IPS DF 6.9 (cell line): Measurements from ENCODE around the gene TNRC6C.

Source experiments
- DNase-seq: peaks from one replicate; pipeline ENCODE4 v3.0.0-alpha.2; 2013; ENCODE audit warnings: low read depth, low spot score
- H3K27ac ChIP-seq: one replicate; pipeline ENCODE4 v1.5.1; 2013; ENCODE audit warnings: low read length, control low read depth
- H3K27me3 ChIP-seq: 2 replicates; pipeline ENCODE4 v1.6.1; 2013; ENCODE audit warnings: mild to moderate bottlenecking, low read length; ENCODE audit not compliant: control insufficient read depth, insufficient read depth
- H3K36me3 ChIP-seq: 2 replicates; pipeline ENCODE4 v1.6.1; 2013; ENCODE audit warnings: low read length; ENCODE audit not compliant: control insufficient read depth, insufficient read depth
- H3K4me1 ChIP-seq: 2 replicates; pipeline ENCODE4 v1.6.1; 2013; ENCODE audit warnings: low read length; ENCODE audit not compliant: control insufficient read depth, insufficient read depth
- H3K4me3 ChIP-seq: 2 replicates; pipeline ENCODE4 v1.5.1; 2013; ENCODE audit warnings: mild to moderate bottlenecking, low read length
- H3K9me3 ChIP-seq: 2 replicates; pipeline ENCODE4 v1.6.1; 2013; ENCODE audit warnings: low read length, inconsistent platforms; ENCODE audit not compliant: control insufficient read depth, insufficient read depth
- WGBS: extraction: QIAGEN DNeasy Blood & Tissue Kit; methylation state at CpG from one replicate; pipeline ENCODE4 v1.1.7; 2013; ENCODE audit warnings: mixed read lengths, missing lambda C conversion rate; ENCODE audit not compliant: insufficient read length, insufficient coverage; 5-methylcytosine and 5-hydroxymethylcytosine counted together

Gene TNRC6C

DNA sequence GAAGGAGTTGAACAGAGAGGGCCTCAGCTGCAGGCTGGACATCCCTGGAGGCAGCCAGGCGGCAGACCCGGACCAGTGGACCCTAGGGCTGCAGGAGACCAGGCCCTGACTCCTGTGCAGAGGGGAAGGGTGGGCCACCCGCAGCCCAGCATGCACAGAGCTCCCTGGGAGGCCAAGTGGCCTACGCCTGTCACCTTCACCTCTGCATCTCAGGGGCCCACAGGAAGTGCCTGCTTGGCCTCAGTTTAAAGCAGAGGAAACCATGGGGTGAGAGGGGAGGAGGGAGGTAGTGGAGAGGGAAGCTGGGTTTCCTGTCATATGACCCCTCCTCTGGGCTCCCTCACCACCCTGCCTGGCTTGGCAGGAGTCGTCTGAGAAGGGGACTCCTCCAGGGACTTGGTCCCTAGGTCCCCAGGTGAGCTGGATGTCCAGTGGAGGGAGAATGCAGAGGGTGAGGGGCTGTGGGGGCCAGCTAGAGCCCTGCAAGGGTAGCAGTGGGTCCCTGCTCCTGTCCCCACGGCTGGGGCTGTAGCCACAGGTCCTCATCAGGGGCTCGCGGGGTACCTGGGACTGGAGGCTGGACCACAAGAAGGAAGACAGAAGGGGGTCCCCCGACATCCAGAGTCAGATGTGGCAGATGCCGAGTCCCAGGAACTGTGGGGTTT lies 172.1 kb downstream of the TNRC6C start, which contains the start of gene TMC8:
TMC8 (plus strand) TSS at position 335 of the 665 bp plus-strand sequence. CDS start 818 bp downstream, outside the sequence.
- H3K27me3 ChIP-seq, result no peaks in the 10 kb centered on the region
- peaks cover 15% of the 10 kb centered on the region for H3K4me1 ChIP-seq
- H3K36me3 ChIP-seq, result peaks cover 4% of the 10 kb centered on the region; the same call in 1 of the 2 replicates
- no CpG with 5 or more reads among the region's 10 CpGs for WGBS
- peak within 1 kb of the TSS; percentile 33; the same call in 1 of the 2 replicates for H3K4me3 ChIP-seq
- DNase-seq, result no peak
- no peak within 1 kb of the TSS for H3K27ac ChIP-seq
- H3K9me3 ChIP-seq, result no peaks in the 10 kb centered on the region

DNA sequence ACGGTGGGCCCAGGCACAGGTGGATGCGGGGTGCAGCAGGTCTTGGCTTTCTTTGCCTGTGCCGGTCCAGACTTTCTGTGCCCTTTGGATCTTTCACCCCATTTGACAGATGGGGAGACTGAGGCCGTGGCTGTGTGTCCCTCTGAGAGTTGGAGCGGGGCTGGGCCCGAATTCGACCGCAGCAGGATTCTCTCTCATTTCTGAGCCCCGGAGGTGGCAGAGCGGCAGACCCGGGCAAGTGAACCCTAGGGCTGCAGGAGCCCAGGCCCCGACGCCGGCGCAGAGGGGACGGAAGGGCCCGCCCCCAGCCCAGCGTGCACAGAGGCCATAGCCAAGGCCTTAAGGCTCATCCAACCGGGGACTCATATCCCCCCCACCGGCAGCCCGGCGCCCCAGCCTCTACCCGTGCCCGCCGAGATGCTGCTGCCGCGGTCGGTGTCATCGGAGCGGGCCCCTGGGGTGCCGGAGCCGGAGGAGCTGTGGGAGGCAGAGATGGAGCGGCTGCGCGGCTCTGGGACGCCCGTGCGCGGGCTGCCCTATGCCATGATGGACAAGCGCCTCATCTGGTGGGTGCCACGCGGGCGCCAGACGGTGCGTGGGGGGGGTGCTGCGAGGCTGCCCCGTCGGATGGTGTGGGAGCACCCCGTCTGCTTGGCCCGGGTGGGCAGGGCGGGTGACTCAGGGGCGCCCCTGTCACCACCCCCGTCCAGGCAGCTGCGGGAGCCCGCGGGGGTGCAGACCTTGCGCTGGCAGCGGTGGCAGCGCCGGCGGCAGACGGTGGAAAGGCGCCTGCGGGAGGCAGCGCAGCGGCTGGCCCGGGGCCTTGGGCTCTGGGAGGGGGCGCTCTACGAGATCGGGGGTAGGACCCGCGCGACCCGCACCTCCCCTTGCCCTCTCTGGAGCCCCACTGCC lies 172.9 kb downstream of the TNRC6C start:
- no peaks in the 10 kb centered on the region for H3K27me3 ChIP-seq
- H3K36me3 ChIP-seq, result peaks cover 3% of the 10 kb centered on the region; the same call in 1 of the 2 replicates
- no CpG with 5 or more reads among the region's 74 CpGs for WGBS
- DNase-seq, result no peak
- peak overlapping the region; percentile 33; the same call in 1 of the 2 replicates for H3K4me3 ChIP-seq
- H3K9me3 ChIP-seq, result no peaks in the 10 kb centered on the region
- no peak overlapping the region for H3K27ac ChIP-seq
- H3K4me1 ChIP-seq, result peaks cover 12% of the 10 kb centered on the region

DNA sequence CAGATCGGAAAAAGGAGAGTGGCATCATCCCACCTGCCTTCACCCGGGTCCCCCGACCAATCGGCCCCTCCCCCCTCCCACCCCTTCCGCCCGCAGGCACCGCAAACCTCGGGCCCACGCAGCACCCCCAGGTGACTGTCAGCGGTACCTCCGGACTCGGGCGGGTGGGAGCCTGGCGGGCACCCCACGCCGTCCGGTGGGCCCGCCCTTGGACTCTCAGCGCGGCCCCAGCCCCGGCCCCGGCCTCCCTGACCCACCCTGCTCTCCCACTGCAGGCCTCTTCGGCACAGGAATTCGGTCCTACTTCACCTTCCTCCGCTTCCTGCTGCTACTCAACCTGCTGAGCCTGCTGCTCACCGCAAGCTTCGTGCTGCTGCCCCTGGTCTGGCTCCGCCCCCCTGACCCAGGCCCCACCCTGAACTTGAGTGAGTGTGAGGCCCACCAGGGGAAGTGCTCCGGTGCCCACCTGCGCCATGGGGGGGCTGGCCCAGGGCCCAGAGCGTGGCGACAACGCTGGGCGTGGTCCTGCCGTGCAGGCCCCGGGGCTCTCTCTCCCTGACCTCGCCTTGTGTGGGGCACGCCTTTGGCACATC lies 173.7 kb downstream of the TNRC6C start:
- H3K4me3 ChIP-seq, result peak overlapping the region; percentile 33; the same call in 1 of the 2 replicates
- H3K27me3 ChIP-seq, result no peaks in the 10 kb centered on the region
- no CpG with 5 or more reads among the region's 38 CpGs for WGBS
- no peaks in the 10 kb centered on the region for H3K9me3 ChIP-seq
- H3K4me1 ChIP-seq, result peaks cover 9% of the 10 kb centered on the region
- H3K36me3 ChIP-seq, result peaks cover 3% of the 10 kb centered on the region; the same call in 1 of the 2 replicates
- DNase-seq, result no peak
- H3K27ac ChIP-seq, result no peak overlapping the region

DNA sequence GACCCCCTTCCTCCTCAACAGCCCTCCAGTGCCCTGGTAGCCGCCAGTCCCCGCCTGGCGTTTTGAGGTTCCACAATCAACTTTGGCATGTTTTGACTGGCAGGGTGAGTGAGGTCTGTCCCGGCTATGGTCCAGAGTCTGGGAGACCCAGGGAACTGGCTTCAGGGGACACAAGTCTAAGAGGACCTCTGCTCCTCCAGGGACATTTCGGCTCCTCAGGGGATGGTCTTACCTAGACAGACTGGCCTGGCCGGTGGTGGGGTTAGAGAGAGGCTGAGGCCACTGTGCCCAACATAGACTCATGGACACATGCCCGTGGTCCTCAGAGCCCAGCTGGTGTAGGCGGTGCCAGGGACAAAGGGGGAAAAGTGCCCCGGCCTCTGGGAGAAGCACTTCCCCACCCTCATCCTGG lies 174.3 kb downstream of the TNRC6C start:
- H3K36me3 ChIP-seq, result peaks cover 3% of the 10 kb centered on the region; the same call in 1 of the 2 replicates
- no peak overlapping the region for H3K27ac ChIP-seq
- H3K27me3 ChIP-seq, result no peaks in the 10 kb centered on the region
- no CpG with 5 or more reads among the region's 9 CpGs for WGBS
- no peak overlapping the region for H3K4me3 ChIP-seq
- H3K4me1 ChIP-seq, result peaks cover 9% of the 10 kb centered on the region
- no peaks in the 10 kb centered on the region for H3K9me3 ChIP-seq
- DNase-seq, result no peak

DNA sequence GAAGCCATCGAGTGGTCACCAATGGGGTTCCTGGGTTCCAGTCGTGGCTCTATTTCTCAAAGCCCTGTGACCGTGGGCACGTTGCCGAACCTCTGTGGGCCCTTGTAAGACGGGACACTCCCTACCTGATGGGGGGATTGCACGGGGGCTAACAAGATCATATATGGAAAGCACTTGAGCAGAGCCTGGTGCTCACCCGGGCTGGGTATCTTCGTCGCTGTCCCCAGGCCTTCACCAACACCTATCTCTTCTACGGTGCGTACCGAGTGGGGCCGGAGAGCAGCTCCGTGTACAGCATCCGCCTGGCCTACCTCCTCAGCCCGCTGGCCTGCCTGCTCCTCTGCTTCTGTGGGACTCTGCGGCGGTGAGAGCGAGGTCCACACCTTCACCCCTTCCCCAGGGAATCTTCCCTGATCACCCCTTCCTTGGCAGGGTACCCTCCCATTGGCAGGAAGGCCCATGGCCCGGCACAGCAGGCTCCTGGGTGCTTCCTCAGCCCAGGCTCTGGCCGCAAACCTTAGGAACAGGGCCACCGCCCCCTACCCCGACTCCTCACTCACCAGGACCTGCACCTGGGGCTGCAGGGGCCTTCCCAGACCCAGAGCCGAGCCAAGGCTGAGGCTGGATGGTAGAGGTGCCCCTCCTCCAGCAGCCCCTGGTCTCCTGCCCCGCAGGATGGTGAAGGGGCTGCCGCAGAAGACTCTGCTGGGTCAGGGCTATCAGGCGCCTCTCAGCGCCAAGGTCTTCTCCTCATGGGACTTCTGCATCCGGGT lies 174.9 kb downstream of the TNRC6C start:
- H3K27ac ChIP-seq, result no peak overlapping the region
- WGBS, result no CpG with 5 or more reads among the region's 30 CpGs

DNA sequence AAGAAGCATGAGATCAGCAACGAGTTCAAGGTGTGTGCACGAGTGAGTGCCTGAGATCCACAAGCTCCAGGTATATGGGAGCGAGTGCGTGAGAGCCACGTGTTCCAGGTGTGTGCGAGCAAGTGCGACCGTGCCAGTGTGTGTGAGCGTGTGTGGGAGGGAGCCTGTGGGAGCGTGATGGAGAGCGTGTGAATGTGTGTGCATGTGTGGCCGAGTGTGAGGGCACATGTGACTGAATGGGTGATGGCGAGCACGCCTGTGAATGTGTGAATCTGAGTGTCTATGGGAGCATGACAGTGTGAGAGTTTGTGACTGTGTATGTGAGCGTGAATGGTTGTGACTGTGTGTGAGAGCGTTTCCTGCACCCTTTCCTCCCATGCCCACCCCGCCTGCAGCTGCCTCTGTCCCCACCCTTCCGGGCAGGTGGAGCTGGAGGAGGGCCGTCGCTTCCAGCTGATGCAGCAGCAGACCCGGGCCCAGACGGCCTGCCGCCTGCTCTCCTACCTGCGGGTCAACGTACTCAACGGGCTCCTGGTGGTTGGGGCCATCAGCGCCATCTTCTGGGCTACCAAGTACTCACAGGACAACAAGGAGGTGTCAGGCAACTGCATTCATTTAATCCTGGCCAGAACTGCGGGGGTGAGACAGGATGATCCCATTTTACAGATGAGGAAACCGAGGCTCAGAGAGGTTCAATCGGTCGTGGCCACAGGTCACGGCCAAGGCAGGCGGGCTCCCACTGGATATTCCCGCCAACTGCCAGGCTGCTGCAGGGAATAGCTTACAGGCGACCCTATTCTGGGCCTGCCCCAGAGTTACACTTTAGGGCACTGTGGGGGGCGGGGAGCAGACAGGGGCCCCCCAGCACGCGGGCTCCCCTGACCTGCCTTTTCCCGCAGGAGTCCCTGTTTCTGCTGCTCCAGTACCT lies 175.7 kb downstream of the TNRC6C start:
- H3K27ac ChIP-seq, result no peak overlapping the region
- peaks cover 9% of the 10 kb centered on the region for H3K4me1 ChIP-seq
- no peak overlapping the region for H3K4me3 ChIP-seq
- peaks cover 3% of the 10 kb centered on the region; the same call in 1 of the 2 replicates for H3K36me3 ChIP-seq
- no peaks in the 10 kb centered on the region for H3K9me3 ChIP-seq
- H3K27me3 ChIP-seq, result no peaks in the 10 kb centered on the region
- peak; percentile 70 for DNase-seq
- no CpG with 5 or more reads among the region's 39 CpGs for WGBS

More for the DNA sequence above, 174.9 kb downstream of the TNRC6C start:
- Histone ChIP-seq H3K36me3 (peaks cover 3% of the 10 kb centered on the region; the same call in 1 of the 2 replicates), H3K27me3 (no peaks in the 10 kb centered on the region), H3K9me3 (no peaks in the 10 kb centered on the region), H3K4me3 (no peak overlapping the region), H3K4me1 (peaks cover 9% of the 10 kb centered on the region)
- no peak for DNase-seq

DNA sequence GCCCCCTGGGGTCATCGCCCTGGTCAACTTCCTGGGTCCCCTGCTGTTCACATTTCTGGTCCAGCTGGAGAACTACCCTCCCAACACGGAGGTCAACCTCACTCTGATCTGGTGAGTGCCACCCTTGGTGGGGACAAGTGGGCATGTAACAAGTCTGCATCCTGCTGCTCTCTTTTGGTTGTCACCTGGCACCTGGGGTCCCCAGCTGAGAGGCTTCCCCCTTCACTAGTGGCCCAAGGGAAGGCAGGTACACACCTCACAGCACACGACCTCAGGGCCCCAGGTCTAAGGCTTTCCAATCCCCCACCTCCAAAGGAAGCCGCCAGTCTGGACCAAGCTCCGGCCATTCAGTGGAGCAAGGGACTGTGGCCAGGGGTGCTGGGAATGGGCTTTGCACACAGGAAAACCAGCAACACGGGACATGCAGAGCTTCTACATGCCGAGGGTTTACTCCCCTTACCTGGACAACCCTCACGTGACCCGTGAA lies 176.4 kb downstream of the TNRC6C start:
- Histone ChIP-seq H3K27me3 (no peaks in the 10 kb centered on the region), H3K4me3 (no peak overlapping the region), H3K27ac (no peak overlapping the region), H3K4me1 (peaks cover 8% of the 10 kb centered on the region), H3K9me3 (no peaks in the 10 kb centered on the region), H3K36me3 (peaks cover 3% of the 10 kb centered on the region; the same call in 1 of the 2 replicates)
- no peak for DNase-seq
- WGBS, result no CpG with 5 or more reads among the region's 9 CpGs

DNA sequence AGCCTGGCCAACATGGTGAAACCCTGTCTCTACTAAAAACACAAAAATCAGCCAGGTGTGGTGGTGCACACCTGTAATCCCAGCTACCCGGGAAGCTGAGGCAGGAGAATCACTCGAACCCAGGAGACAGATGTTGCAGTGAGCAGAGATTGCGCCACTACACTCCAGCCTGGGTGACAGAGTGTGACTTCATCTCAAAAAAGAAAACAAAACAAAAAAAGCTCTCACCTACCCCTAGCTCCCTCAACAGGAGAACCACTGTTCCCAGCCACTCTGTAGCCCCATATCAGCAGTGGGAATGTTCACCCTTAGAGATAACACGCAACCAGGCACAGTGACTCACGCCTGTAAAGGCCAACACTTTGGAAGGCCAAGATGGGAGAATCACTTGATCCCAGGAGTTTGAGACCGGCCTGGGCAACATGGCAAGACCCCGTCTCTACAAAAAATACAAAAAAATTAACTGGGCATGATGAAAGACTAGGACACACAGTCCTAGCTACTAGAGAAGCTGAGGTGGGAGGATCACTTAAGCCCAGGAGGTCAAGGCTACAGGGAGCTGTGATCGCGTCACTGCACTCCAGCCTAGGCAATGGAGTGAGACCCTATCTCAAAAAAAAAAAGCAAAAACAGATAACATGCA lies 177.5 kb downstream of the TNRC6C start:
- H3K27ac ChIP-seq, result no peak overlapping the region
- H3K4me3 ChIP-seq, result no peak overlapping the region
- H3K9me3 ChIP-seq, result no peaks in the 10 kb centered on the region
- no peak for DNase-seq
- peaks cover 3% of the 10 kb centered on the region for H3K4me1 ChIP-seq
- H3K36me3 ChIP-seq, result no peaks in the 10 kb centered on the region
- H3K27me3 ChIP-seq, result no peaks in the 10 kb centered on the region
- WGBS, result no CpG with 5 or more reads among the region's 9 CpGs
